ENCODE measurements around the gene FAM111B.

GRCh38 chr11:59175091-59175501 lies 68.1 kb downstream of the FAM111B start:
- TF ChIP-seq CTCF (IDR thresholded peaks at IDR 0.05) = no peak
- no peak for TF ChIP-seq POLR2A (IDR thresholded peaks at IDR 0.05)
- no peak for TF ChIP-seq POLR2AphosphoS5 (IDR thresholded peaks at IDR 0.05; ENCODE audit: insufficient read depth in 1 of 2, low read depth in 1 of 2)
